ENCODE data around the gene CAPN15.

CAPN15 gene

GRCh38 chr16:525520-526180, 1.9 kb upstream of the CAPN15 start:
- no peak for DNase-seq (ENCODE audit: low read depth, low spot score)

GRCh38 chr16:526181-527014, 1.1 kb upstream of the CAPN15 start:
- DNase-seq (ENCODE audit: low read depth, low spot score) = no peak

- no peak for DNase-seq (ENCODE audit: low read depth, low spot score)
Measured at GRCh38 chr16:528111-529011, 849 bp downstream of the CAPN15 start.

- DNase-seq (ENCODE audit: low read depth, low spot score) = no peak
Measured at GRCh38 chr16:529012-529575, 1.6 kb downstream of the CAPN15 start.

- no peak for DNase-seq (ENCODE audit: low read depth, low spot score)
Measured at GRCh38 chr16:530111-530817, 2.8 kb downstream of the CAPN15 start.

GRCh38 chr16:531494-532125, 4.1 kb downstream of the CAPN15 start:
- DNase-seq (ENCODE audit: low read depth, low spot score) = no peak

GRCh38 chr16:533391-534123, 6.0 kb downstream of the CAPN15 start:
- no peak for DNase-seq (ENCODE audit: low read depth, low spot score)

GRCh38 chr16:534135-534534, 6.6 kb downstream of the CAPN15 start:
- no peak for DNase-seq (ENCODE audit: low read depth, low spot score)

- no peak for DNase-seq (ENCODE audit: low read depth, low spot score)
Measured at GRCh38 chr16:534856-535445, 7.4 kb downstream of the CAPN15 start.

GRCh38 chr16:535446-536405, 8.2 kb downstream of the CAPN15 start:
- no peak for DNase-seq (ENCODE audit: low read depth, low spot score)

- DNase-seq (ENCODE audit: low read depth, low spot score) = no peak
Measured at GRCh38 chr16:536746-537145, 9.2 kb downstream of the CAPN15 start.

- DNase-seq (ENCODE audit: low read depth, low spot score) = no peak
Measured at GRCh38 chr16:537415-538335, 10.2 kb downstream of the CAPN15 start.

- DNase-seq (ENCODE audit: low read depth, low spot score) = no peak
Measured at GRCh38 chr16:539901-540530, 12.5 kb downstream of the CAPN15 start.

- DNase-seq (ENCODE audit: low read depth, low spot score) = no peak
Measured at GRCh38 chr16:540645-541340, 13.3 kb downstream of the CAPN15 start.

GRCh38 chr16:543301-544164, 16.0 kb downstream of the CAPN15 start:
- no peak for DNase-seq (ENCODE audit: low read depth, low spot score)
